ENCODE results near the gene SLC6A5. TPM values are rescaled to one million over a fixed set of nuclear protein-coding genes. Genes with fewer than 3 reads are reported as not detected.

SLC6A5 gene
- total RNA-seq, 3 donors from 2014 or later: not detected

DNA sequence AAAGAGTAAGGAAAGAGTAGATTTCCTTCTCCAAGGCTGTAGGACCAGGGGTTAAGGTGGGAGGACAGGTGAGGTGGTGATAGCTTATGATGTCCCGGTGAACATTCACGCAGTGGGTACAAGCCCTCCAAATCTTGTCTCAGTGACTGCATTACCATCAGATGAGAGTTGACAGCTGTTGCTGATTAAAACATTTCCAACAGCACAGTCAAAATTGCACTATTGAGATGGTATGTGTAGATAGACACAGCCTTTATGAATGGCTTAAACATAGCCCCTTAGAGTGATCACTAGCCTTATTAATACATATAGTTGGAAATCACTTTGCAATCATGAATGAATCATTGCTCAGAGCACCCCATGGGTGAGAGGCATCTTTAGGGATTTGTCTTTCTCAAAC is 77.2 kb downstream of the SLC6A5 start:
- intact Hi-C loops (cut with DNase I; ENCODE audit: low total_unique reads): no loop called here
- no peak overlapping the region for H3K4me3 ChIP-seq
- DNase-seq (ENCODE audit: low spot score in 2 of 2): no peak
- H3K27ac ChIP-seq: no peak overlapping the region
- no peaks in the 10 kb centered on the region for H3K36me3 ChIP-seq
- H3K9me3 ChIP-seq: no peaks in the 10 kb centered on the region
- H3K27me3 ChIP-seq: peaks cover 3 to 24% of the 10 kb centered on the region in 2 donors
- H3K4me1 ChIP-seq: no peaks in the 10 kb centered on the region
- TF ChIP-seq, protein P1, sequence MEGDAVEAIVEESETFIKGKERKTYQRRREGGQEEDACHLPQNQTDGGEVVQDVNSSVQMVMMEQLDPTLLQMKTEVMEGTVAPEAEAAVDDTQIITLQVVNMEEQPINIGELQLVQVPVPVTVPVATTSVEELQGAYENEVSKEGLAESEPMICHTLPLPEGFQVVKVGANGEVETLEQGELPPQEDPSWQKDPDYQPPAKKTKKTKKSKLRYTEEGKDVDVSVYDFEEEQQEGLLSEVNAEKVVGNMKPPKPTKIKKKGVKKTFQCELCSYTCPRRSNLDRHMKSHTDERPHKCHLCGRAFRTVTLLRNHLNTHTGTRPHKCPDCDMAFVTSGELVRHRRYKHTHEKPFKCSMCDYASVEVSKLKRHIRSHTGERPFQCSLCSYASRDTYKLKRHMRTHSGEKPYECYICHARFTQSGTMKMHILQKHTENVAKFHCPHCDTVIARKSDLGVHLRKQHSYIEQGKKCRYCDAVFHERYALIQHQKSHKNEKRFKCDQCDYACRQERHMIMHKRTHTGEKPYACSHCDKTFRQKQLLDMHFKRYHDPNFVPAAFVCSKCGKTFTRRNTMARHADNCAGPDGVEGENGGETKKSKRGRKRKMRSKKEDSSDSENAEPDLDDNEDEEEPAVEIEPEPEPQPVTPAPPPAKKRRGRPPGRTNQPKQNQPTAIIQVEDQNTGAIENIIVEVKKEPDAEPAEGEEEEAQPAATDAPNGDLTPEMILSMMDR (IDR thresholded peaks at IDR 0.05): no peak
- TF ChIP-seq POLR2A (IDR thresholded peaks at IDR 0.05) (no peak), POLR2AphosphoS5 (IDR thresholded peaks at IDR 0.05) (no peak)

DNA sequence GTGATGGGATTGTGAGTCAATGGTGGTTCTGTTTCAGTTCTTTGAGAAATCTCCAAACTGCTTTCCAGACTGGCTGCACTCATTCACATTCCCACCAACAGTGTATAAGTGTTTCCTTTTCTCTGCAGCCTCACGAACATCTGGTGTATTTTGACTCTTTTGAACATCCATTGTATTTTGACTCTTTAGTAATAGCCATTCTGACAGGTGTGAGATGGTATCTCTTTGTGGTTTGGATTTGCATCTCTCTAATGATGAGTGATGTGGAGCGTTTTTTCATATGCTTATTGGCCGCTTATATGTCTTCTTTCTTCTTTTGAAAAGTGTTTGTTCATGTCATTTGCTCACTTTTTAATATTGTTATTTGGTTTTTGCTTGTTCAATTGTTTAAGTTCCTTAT is 89.4 kb downstream of the SLC6A5 start:
- TF ChIP-seq, protein P1 (IDR thresholded peaks at IDR 0.05): no peak
- TF ChIP-seq POLR2A (IDR thresholded peaks at IDR 0.05) (no peak), POLR2AphosphoS5 (IDR thresholded peaks at IDR 0.05) (no peak)
- Histone ChIP-seq H3K27ac (no peak overlapping the region), H3K4me3 (no peak overlapping the region), H3K4me1 (no peaks in the 10 kb centered on the region), H3K27me3 (no peaks in the 10 kb centered on the region), H3K36me3 (no peaks in the 10 kb centered on the region), H3K9me3 (no peaks in the 10 kb centered on the region)
- intact Hi-C loops (cut with DNase I; ENCODE audit: low total_unique reads): no loop called here
- DNase-seq (ENCODE audit: low spot score in 2 of 2): no peak

DNA sequence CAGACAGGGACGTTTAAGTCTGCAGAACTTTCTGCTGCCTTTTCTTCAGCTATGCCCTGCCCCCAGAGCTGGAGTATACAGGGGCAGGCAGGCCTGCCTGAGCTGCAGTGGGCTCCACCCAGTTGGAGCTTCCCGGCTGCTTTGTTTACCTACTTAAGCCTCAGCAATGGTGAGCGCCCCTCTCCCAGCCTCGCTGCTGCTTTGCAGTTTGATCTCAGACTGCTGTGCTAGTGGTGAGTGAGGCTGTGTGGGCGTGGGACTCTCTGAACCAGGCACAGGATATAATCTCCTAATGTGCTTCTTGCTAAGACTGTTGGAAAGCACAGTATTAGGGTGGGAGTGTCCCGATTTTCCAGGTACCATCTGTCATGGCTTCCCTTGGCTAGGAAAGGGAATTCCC is 108.5 kb downstream of the SLC6A5 start:
- H3K9me3 ChIP-seq: peaks cover 0 to 22% of the 10 kb centered on the region in 2 donors
- H3K36me3 ChIP-seq: no peaks in the 10 kb centered on the region
- TF ChIP-seq, protein P1 (IDR thresholded peaks at IDR 0.05): no peak
- no peak for TF ChIP-seq POLR2A (IDR thresholded peaks at IDR 0.05)
- no peak for TF ChIP-seq POLR2AphosphoS5 (IDR thresholded peaks at IDR 0.05)
- H3K27me3 ChIP-seq: no peaks in the 10 kb centered on the region
- intact Hi-C loops (cut with DNase I; ENCODE audit: low total_unique reads): no loop called here
- no peak overlapping the region for H3K27ac ChIP-seq
- H3K4me3 ChIP-seq: no peak overlapping the region
- no peak for DNase-seq (ENCODE audit: low spot score in 2 of 2)
- H3K4me1 ChIP-seq: no peaks in the 10 kb centered on the region

Other genes with a start within 250 kb of the SLC6A5 start
- 10 to 100 TPM; 39.7 to 55.8 (median 41.4) TPM for gene HTATIP2, start 235.9 kb upstream of the SLC6A5 start, total RNA-seq
- gene PRMT3, start 211.9 kb upstream of the SLC6A5 start, total RNA-seq: 10 to 100 TPM; 14.9 to 26.2 (median 18.4) TPM
- gene NELL1, start 70.0 kb downstream of the SLC6A5 start, total RNA-seq: under 1 TPM in 1 of 3 donors, not detected in 2; 0.15 TPM